ENCODE data around the gene TTC28. TPM values are rescaled to one million over a fixed set of nuclear protein-coding genes. Genes with fewer than 3 reads are reported as not detected.
"Not testable (repeated sequence)": the region's sequence is repeated elsewhere in the genome, so short reads cannot be mapped to it uniquely, and the experiment has no call there.

The TTC28 gene
- total RNA-seq, 4 donors from 2014 or later = 35.6 to 42.6 (median 36.9) TPM

GRCh38 chr22:28560046-28560742, 119.4 kb downstream of the TTC28 start:
- TF ChIP-seq CTCF (IDR thresholded peaks at IDR 0.05) = no peak
- no peak for TF ChIP-seq POLR2A (IDR thresholded peaks at IDR 0.05; ENCODE audit: low read depth)
- TF ChIP-seq POLR2AphosphoS5 (IDR thresholded peaks at IDR 0.05) = no peak
- no peak for TF ChIP-seq EP300 (IDR thresholded peaks at IDR 0.05)
- 89% methylated on average over 2 of the region's 2 CpGs for WGBS
- DNase-seq (ENCODE audit: extremely low spot score) = no peak
- Histone ChIP-seq H3K36me3 (no peaks in the 10 kb centered on the region), H3K4me1 (peaks cover 3 to 7% (median 6%) of the 10 kb centered on the region in 4 donors), H3K4me3 (no peak overlapping the region), H3K27ac (replicated peaks in 1 of 4) (no peak overlapping the region), H3K9me3 (no peaks in the 10 kb centered on the region), H3K27me3 (no peaks in the 10 kb centered on the region)
- intact Hi-C loops (cut with DNase I) = no loop called here

- 100% methylated on average over 1 of the region's 1 CpG for WGBS
- no peaks in the 10 kb centered on the region for H3K9me3 ChIP-seq
- no peak for DNase-seq (ENCODE audit: extremely low spot score)
- H3K4me3 ChIP-seq = no peak overlapping the region
- intact Hi-C loops (cut with DNase I) = no loop called here
- no peak overlapping the region for H3K27ac ChIP-seq (replicated peaks in 1 of 4)
- peaks cover 3 to 7% (median 6%) of the 10 kb centered on the region in 4 donors for H3K4me1 ChIP-seq
- H3K36me3 ChIP-seq = no peaks in the 10 kb centered on the region
- H3K27me3 ChIP-seq = no peaks in the 10 kb centered on the region
- no peak for TF ChIP-seq POLR2A (IDR thresholded peaks at IDR 0.05; ENCODE audit: low read depth)
- no peak for TF ChIP-seq EP300 (IDR thresholded peaks at IDR 0.05)
- TF ChIP-seq POLR2AphosphoS5 (IDR thresholded peaks at IDR 0.05) = no peak
- no peak for TF ChIP-seq CTCF (IDR thresholded peaks at IDR 0.05)
These were observed 122.5 kb downstream of the TTC28 start for GRCh38 chr22:28557184-28557583.

GRCh38 chr22:28553108-28553866, 126.4 kb downstream of the TTC28 start:
- H3K27me3 ChIP-seq; H3K4me3 ChIP-seq; H3K36me3 ChIP-seq; intact Hi-C loops (cut with DNase I); DNase-seq (ENCODE audit: extremely low spot score); H3K27ac ChIP-seq (replicated peaks in 1 of 4); H3K9me3 ChIP-seq; H3K4me1 ChIP-seq: not testable (repeated sequence)
- 96% methylated on average over 4 of the region's 51 CpGs for WGBS

- Histone ChIP-seq H3K27me3 (no peaks in the 10 kb centered on the region), H3K9me3 (no peaks in the 10 kb centered on the region), H3K4me1 (peaks cover 0 to 10% (median 7%) of the 10 kb centered on the region in 4 donors), H3K27ac (replicated peaks in 1 of 4) (no peak overlapping the region), H3K4me3 (no peak overlapping the region), H3K36me3 (no peaks in the 10 kb centered on the region)
- no peak for DNase-seq (ENCODE audit: extremely low spot score)
- no peak for TF ChIP-seq EP300 (IDR thresholded peaks at IDR 0.05)
- no peak for TF ChIP-seq POLR2AphosphoS5 (IDR thresholded peaks at IDR 0.05)
- TF ChIP-seq POLR2A (IDR thresholded peaks at IDR 0.05; ENCODE audit: low read depth) = no peak
- no peak for TF ChIP-seq CTCF (IDR thresholded peaks at IDR 0.05)
- intact Hi-C loops (cut with DNase I) = no loop called here
- WGBS = 95% methylated on average over 2 of the region's 2 CpGs
These were observed 131.2 kb downstream of the TTC28 start for GRCh38 chr22:28548406-28548805.

GRCh38 chr22:28547132-28547842, 132.4 kb downstream of the TTC28 start:
- Histone ChIP-seq H3K4me3 (no peak overlapping the region), H3K27me3 (no peaks in the 10 kb centered on the region), H3K4me1 (peaks cover 0 to 10% (median 7%) of the 10 kb centered on the region in 4 donors), H3K36me3 (no peaks in the 10 kb centered on the region), H3K9me3 (no peaks in the 10 kb centered on the region), H3K27ac (replicated peaks in 1 of 4) (no peak overlapping the region)
- 52% methylated on average over 4 of the region's 4 CpGs for WGBS
- DNase-seq (ENCODE audit: extremely low spot score) = no peak
- no peak for TF ChIP-seq POLR2A (IDR thresholded peaks at IDR 0.05; ENCODE audit: low read depth)
- no peak for TF ChIP-seq CTCF (IDR thresholded peaks at IDR 0.05)
- TF ChIP-seq EP300 (IDR thresholded peaks at IDR 0.05) = no peak
- no peak for TF ChIP-seq POLR2AphosphoS5 (IDR thresholded peaks at IDR 0.05)
- intact Hi-C loops (cut with DNase I) = no loop called here

All from esophagus muscularis mucosa (tissue), 4 donors.